ENCODE results near the gene PCDHA5. TPM values are rescaled to one million over a fixed set of nuclear protein-coding genes. Genes with fewer than 3 reads are reported as not detected.
"Not testable (repeated sequence)": the region's sequence is repeated elsewhere in the genome, so short reads cannot be mapped to it uniquely, and the experiment has no call there.

Gene PCDHA5
- total RNA-seq, 1 experiment from 2014 or later = 0.33 TPM

DNA sequence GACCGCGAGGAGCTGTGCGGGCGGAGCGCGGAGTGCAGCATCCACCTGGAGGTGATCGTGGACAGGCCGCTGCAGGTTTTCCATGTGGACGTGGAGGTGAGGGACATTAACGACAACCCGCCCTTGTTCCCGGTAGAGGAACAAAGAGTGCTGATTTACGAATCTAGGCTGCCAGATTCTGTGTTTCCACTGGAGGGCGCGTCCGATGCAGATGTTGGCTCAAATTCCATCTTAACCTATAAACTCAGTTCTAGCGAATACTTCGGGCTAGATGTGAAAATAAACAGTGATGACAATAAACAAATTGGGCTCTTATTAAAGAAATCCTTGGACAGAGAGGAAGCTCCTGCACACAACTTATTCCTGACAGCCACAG is 6.9 kb downstream of the PCDHA5 start:
- Histone ChIP-seq H2BK12ac (ENCODE audit: insufficient read length, low read depth, low read length) (no peak overlapping the region), H3K18ac (ENCODE audit: insufficient read length, low read depth, low read length) (no peak overlapping the region), H3K4me1 (ENCODE audit: insufficient read depth, low read length) (no peaks in the 10 kb centered on the region), H4K91ac (ENCODE audit: insufficient read length, low read depth, low read length) (no peak overlapping the region), H3K4ac (ENCODE audit: low read depth, low read length) (no peak overlapping the region), H4K20me1 (ENCODE audit: control insufficient read depth, insufficient read depth, insufficient read length) (no peaks in the 10 kb centered on the region), H2BK5ac (ENCODE audit: insufficient read length, low read length) (no peak overlapping the region), H2AFZ (ENCODE audit: low read length) (no peak overlapping the region), H3K9ac (ENCODE audit: extremely low read depth, insufficient read length, low read length) (no peak overlapping the region), H2BK120ac (ENCODE audit: low read depth, low read length, poor library complexity, severe bottlenecking) (no peak overlapping the region), H4K5ac (ENCODE audit: insufficient read length, low read depth, low read length) (no peak overlapping the region), H4K8ac (replicated peaks; ENCODE audit: insufficient read length, low read depth, low read length) (no peak overlapping the region), H3K4me2 (ENCODE audit: insufficient read depth, insufficient read length, low read length) (no peak overlapping the region), H3K14ac (ENCODE audit: insufficient read depth, low read length) (peak overlapping the region; percentile 76; the same call in 1 of the 2 replicates), H2AK5ac (ENCODE audit: insufficient read length, low read length) (no peak overlapping the region), H3K23me2 (ENCODE audit: insufficient read length, low read depth, low read length, poor library complexity, severe bottlenecking) (peaks cover 3% of the 10 kb centered on the region), H3K27ac (ENCODE audit: insufficient read length, low read depth, low read length) (no peak overlapping the region), H3K27me3 (ENCODE audit: insufficient read depth, low read length) (no peaks in the 10 kb centered on the region), H3K79me2 (ENCODE audit: insufficient read depth, low read length) (no peaks in the 10 kb centered on the region), H3K79me1 (ENCODE audit: insufficient read depth, low read depth, low read length, poor library complexity, severe bottlenecking) (no peaks in the 10 kb centered on the region), H3K23ac (ENCODE audit: insufficient read length, low read depth, low read length) (no peak overlapping the region), H2BK20ac (ENCODE audit: low read depth, low read length, poor library complexity, severe bottlenecking) (no peak overlapping the region), H2BK15ac (ENCODE audit: low read depth, low read length) (no peak overlapping the region), H3K56ac (ENCODE audit: insufficient read length, low read depth, low read length) (no peak overlapping the region), H3K9me3 (ENCODE audit: control insufficient read depth, low read depth, low read length) (no peaks in the 10 kb centered on the region), H3T11ph (ENCODE audit: low read length) (no peak overlapping the region)
- TF ChIP-seq CTCF (conservative IDR thresholded peaks at IDR 0.05) = peak; percentile 44; the same call in 2 of the 3 replicates
- H3K36me3 Mint-ChIP-seq (ENCODE audit: insufficient read depth in 1 of 3, low read depth in 3 of 3) = peaks cover 15 to 33% (median 19%) of the 10 kb centered on the region in 3 experiments
- peak overlapping the region; percentile 76 to 88 for H3K4me3 Mint-ChIP-seq
- no peaks in the 10 kb centered on the region for H3K27me3 Mint-ChIP-seq (ENCODE audit: low read depth)
- peaks cover 20 to 22% of the 10 kb centered on the region in 2 experiments for H3K9me3 Mint-ChIP-seq
- H3K27ac Mint-ChIP-seq = peak overlapping the region in 1 of 3 experiments; percentile 97; a peak in 3 of 7 replicates
- WGBS (ENCODE audit: extremely low coverage, insufficient read length, low lambda C conversion rate) = no CpG with 5 or more reads among the region's 18 CpGs
- H3K4me1 Mint-ChIP-seq = peaks cover 0 to 11% of the 10 kb centered on the region in 2 experiments; a peak in 2 of 4 replicates
- no peak for DNase-seq

DNA sequence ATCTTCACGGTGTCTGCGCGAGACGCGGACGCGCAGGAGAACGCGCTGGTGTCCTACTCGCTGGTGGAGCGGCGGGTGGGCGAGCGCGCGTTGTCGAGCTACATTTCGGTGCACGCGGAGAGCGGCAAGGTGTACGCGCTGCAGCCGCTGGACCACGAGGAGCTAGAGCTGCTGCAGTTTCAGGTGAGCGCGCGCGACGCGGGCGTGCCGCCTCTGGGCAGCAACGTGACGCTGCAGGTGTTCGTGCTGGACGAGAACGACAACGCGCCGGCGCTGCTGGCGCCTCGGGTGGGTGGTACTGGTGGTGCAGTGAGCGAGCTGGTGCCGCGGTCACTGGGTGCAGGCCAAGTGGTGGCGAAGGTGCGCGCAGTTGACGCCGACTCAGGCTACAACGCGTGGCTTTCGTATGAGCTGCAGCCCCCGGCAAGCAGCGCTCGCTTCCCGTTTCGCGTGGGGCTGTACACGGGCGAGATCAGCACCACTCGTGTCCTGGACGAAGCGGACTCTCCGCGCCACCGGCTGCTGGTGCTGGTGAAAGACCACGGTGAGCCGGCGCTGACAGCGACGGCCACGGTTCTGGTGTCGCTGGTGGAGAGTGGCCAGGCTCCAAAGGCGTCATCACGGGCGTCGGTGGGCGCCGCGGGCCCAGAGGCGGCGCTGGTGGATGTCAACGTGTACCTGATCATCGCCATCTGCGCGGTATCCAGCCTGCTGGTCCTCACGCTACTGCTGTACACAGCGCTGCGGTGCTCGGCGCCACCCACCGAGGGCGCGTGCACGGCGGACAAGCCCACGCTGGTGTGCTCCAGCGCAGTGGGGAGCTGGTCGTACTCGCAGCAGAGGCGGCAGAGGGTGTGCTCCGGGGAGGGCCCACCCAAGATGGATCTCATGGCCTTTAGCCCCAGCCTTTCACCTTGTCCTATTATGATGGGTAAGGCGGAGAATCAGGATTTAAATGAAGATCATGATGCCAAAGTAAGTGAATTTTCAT is 8.4 kb downstream of the PCDHA5 start:
- not testable (repeated sequence) for H2BK20ac ChIP-seq (ENCODE audit: low read depth, low read length, poor library complexity, severe bottlenecking); H4K91ac ChIP-seq (ENCODE audit: insufficient read length, low read depth, low read length); H3K4ac ChIP-seq (ENCODE audit: low read depth, low read length); H2BK12ac ChIP-seq (ENCODE audit: insufficient read length, low read depth, low read length); H3K4me1 ChIP-seq (ENCODE audit: insufficient read depth, low read length); H2AFZ ChIP-seq (ENCODE audit: low read length); H3K27me3 Mint-ChIP-seq (ENCODE audit: low read depth); H3K27ac Mint-ChIP-seq; H3K14ac ChIP-seq (ENCODE audit: insufficient read depth, low read length); H3K56ac ChIP-seq (ENCODE audit: insufficient read length, low read depth, low read length); H2BK120ac ChIP-seq (ENCODE audit: low read depth, low read length, poor library complexity, severe bottlenecking); H4K5ac ChIP-seq (ENCODE audit: insufficient read length, low read depth, low read length); H3K18ac ChIP-seq (ENCODE audit: insufficient read length, low read depth, low read length); H3K27ac ChIP-seq (ENCODE audit: insufficient read length, low read depth, low read length); H3K23me2 ChIP-seq (ENCODE audit: insufficient read length, low read depth, low read length, poor library complexity, severe bottlenecking); H3K79me1 ChIP-seq (ENCODE audit: insufficient read depth, low read depth, low read length, poor library complexity, severe bottlenecking); H3K4me3 Mint-ChIP-seq; H3K27me3 ChIP-seq (ENCODE audit: insufficient read depth, low read length); H4K8ac ChIP-seq (replicated peaks; ENCODE audit: insufficient read length, low read depth, low read length); H2BK5ac ChIP-seq (ENCODE audit: insufficient read length, low read length); H2BK15ac ChIP-seq (ENCODE audit: low read depth, low read length); DNase-seq; H4K20me1 ChIP-seq (ENCODE audit: control insufficient read depth, insufficient read depth, insufficient read length); H3K23ac ChIP-seq (ENCODE audit: insufficient read length, low read depth, low read length); H2AK5ac ChIP-seq (ENCODE audit: insufficient read length, low read length); H3K9me3 ChIP-seq (ENCODE audit: control insufficient read depth, low read depth, low read length); H3K79me2 ChIP-seq (ENCODE audit: insufficient read depth, low read length); H3K9ac ChIP-seq (ENCODE audit: extremely low read depth, insufficient read length, low read length); H3K4me2 ChIP-seq (ENCODE audit: insufficient read depth, insufficient read length, low read length); H3T11ph ChIP-seq (ENCODE audit: low read length)
- WGBS (ENCODE audit: extremely low coverage, insufficient read length, low lambda C conversion rate) = no CpG with 5 or more reads among the region's 106 CpGs
- Mint-ChIP-seq H3K36me3 (ENCODE audit: insufficient read depth in 1 of 3, low read depth in 3 of 3) (peaks cover 18 to 39% (median 23%) of the 10 kb centered on the region in 3 experiments), H3K9me3 (peaks cover 22 to 29% of the 10 kb centered on the region in 2 experiments), H3K4me1 (peaks cover 0 to 11% of the 10 kb centered on the region in 2 experiments; a peak in 2 of 4 replicates)

Measured in H9 (cell line).